Natural killer cell (primary cell): Measurements from ENCODE around the gene ABCG4. TPM values are rescaled to one million over a fixed set of nuclear protein-coding genes. Genes with fewer than 3 reads are reported as not detected.
"Not testable (repeated sequence)": the region's sequence is repeated elsewhere in the genome, so short reads cannot be mapped to it uniquely, and the experiment has no call there.

Experiments used
- ATAC-seq, 3 donors: fragments of 150-1000 bp in 2 of 3; fragments of 200-7000 bp in 1 of 3; cut with Tn5 transposase; 1 replicate in 1 of 3; 2 replicates in 2 of 3; pipeline ENCODE4 v1.10.0; 2021; ENCODE audit warnings: mild to moderate bottlenecking in 2 of 3, moderate library complexity in 2 of 3
- DNase-seq, 2 donors: peaks; one replicate each; pipeline versions ENCODE4 v3.0.0 to v3.0.0-alpha.2; 2013 to 2021; ENCODE audit warnings: mixed read lengths in 1 of 2
- H3K27ac ChIP-seq: one replicate; pipeline ENCODE4 v1.5.1; 2013; ENCODE audit warnings: mild to moderate bottlenecking, low read length
- H3K27me3 ChIP-seq: one replicate; pipeline ENCODE4 v1.6.1; 2013; ENCODE audit warnings: low read length; ENCODE audit not compliant: control insufficient read depth, insufficient read depth
- H3K36me3 ChIP-seq: one replicate; pipeline ENCODE4 v1.6.1; 2013; ENCODE audit warnings: low read length; ENCODE audit not compliant: control insufficient read depth, insufficient read depth
- H3K4me1 ChIP-seq: one replicate; pipeline ENCODE4 v1.6.1; 2013; ENCODE audit warnings: low read length; ENCODE audit not compliant: control insufficient read depth, insufficient read depth
- H3K4me3 ChIP-seq: one replicate; pipeline ENCODE4 v1.5.1; 2013; ENCODE audit warnings: low read length
- H3K9me3 ChIP-seq: one replicate; pipeline ENCODE4 v1.6.1; 2013; ENCODE audit warnings: low read length; ENCODE audit not compliant: control insufficient read depth, insufficient read depth
- H3K27ac Mint-ChIP-seq, 2 donors: one replicate each; pipeline ENCODE4 v1.8.0; 2022; ENCODE audit warnings: mild to moderate bottlenecking in 2 of 2, mixed read lengths in 2 of 2, moderate library complexity in 1 of 2
- H3K27me3 Mint-ChIP-seq, 2 donors: one replicate each; pipeline ENCODE4 v1.8.0; 2022; ENCODE audit warnings: low read depth in 2 of 2, mixed read lengths in 2 of 2
- H3K36me3 Mint-ChIP-seq: one replicate; pipeline ENCODE4 v1.8.0; 2022; ENCODE audit warnings: mixed read lengths
- H3K4me1 Mint-ChIP-seq, 2 donors: one replicate each; pipeline ENCODE4 v1.8.0; 2022; ENCODE audit warnings: mixed read lengths in 2 of 2
- H3K4me3 Mint-ChIP-seq: one replicate; pipeline ENCODE4 v1.8.0; 2022; ENCODE audit warnings: mild to moderate bottlenecking, moderate library complexity, mixed read lengths
- H3K9me3 Mint-ChIP-seq, 2 donors: one replicate each; pipeline ENCODE4 v1.8.0; 2022; ENCODE audit warnings: mixed read lengths in 2 of 2
- WGBS: methylation state at CpG from one replicate; pipeline ENCODE4 v1.1.7; 2013; ENCODE audit warnings: missing lambda C conversion rate; ENCODE audit not compliant: insufficient coverage; 5-methylcytosine and 5-hydroxymethylcytosine counted together
- intact Hi-C: fragments of 100-400 bp; cut with micrococcal nuclease; formaldehyde crosslinking; loops from one replicate; pipeline ENCODE4 v1.14.2; 2022
- total RNA-seq, 4 donors: library from RNA; stranded (reverse); fragments of 120-200 nt in 1 of 4; gene quantifications; one replicate each; pipeline versions ENCODE4 v1.2.3 to v1.2.4, GENCODE V29; 2013 to 2022
- TF ChIP-seq, protein P1 (sequence below): fragments of 200-600 bp; IDR thresholded peaks from one replicate; pipeline ENCODE4 v1.8.0; 2022; ENCODE audit warnings: antibody characterized with exemption

Gene ABCG4
- total RNA-seq, 3 donors from 2014 or later (not counting 1 experiment from before 2014, with no cell fraction given) = 0.09 TPM; not detected in 2

DNA sequence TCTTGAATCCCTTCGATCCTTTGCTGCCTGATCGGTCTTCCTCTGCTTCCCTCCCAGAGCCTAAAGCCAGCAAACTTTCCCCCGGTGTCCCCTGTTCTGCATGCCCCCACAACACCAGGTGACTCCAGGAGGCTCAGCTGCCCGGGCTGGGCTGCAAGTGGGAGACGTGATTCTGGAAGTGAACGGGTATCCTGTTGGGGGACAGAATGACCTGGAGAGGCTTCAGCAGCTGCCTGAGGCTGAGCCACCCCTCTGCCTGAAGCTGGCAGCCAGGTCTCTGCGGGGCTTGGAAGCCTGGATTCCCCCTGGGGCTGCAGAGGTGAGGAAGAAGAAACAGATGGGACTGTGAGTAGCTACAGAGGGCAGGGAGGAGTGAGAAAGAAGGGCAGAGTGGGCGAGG is 40.0 kb downstream of the ABCG4 start:
- H3K4me1 Mint-ChIP-seq = no peaks in the 10 kb centered on the region
- TF ChIP-seq, protein P1, sequence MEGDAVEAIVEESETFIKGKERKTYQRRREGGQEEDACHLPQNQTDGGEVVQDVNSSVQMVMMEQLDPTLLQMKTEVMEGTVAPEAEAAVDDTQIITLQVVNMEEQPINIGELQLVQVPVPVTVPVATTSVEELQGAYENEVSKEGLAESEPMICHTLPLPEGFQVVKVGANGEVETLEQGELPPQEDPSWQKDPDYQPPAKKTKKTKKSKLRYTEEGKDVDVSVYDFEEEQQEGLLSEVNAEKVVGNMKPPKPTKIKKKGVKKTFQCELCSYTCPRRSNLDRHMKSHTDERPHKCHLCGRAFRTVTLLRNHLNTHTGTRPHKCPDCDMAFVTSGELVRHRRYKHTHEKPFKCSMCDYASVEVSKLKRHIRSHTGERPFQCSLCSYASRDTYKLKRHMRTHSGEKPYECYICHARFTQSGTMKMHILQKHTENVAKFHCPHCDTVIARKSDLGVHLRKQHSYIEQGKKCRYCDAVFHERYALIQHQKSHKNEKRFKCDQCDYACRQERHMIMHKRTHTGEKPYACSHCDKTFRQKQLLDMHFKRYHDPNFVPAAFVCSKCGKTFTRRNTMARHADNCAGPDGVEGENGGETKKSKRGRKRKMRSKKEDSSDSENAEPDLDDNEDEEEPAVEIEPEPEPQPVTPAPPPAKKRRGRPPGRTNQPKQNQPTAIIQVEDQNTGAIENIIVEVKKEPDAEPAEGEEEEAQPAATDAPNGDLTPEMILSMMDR = no peak
- H3K9me3 ChIP-seq = no peaks in the 10 kb centered on the region
- H3K27me3 ChIP-seq = no peaks in the 10 kb centered on the region
- DNase-seq = no peak
- H3K27me3 Mint-ChIP-seq = no peaks in the 10 kb centered on the region
- H3K4me1 ChIP-seq = no peaks in the 10 kb centered on the region
- H3K36me3 Mint-ChIP-seq = no peaks in the 10 kb centered on the region
- no peaks in the 10 kb centered on the region for H3K9me3 Mint-ChIP-seq
- no peak for ATAC-seq
- H3K27ac Mint-ChIP-seq = no peak overlapping the region
- intact Hi-C loops = no loop called here
- no peak overlapping the region for H3K4me3 ChIP-seq
- H3K4me3 Mint-ChIP-seq = no peak overlapping the region
- 84% methylated on average over 8 of the region's 8 CpGs for WGBS
- H3K36me3 ChIP-seq = no peaks in the 10 kb centered on the region
- H3K27ac ChIP-seq = no peak overlapping the region

GRCh38 chr11:119189393-119189792 is 40.5 kb downstream of the ABCG4 start:
- Histone ChIP-seq H3K27ac (no peak overlapping the region), H3K4me3 (no peak overlapping the region), H3K9me3 (no peaks in the 10 kb centered on the region), H3K4me1 (no peaks in the 10 kb centered on the region), H3K27me3 (no peaks in the 10 kb centered on the region), H3K36me3 (no peaks in the 10 kb centered on the region)
- Mint-ChIP-seq H3K27me3 (no peaks in the 10 kb centered on the region), H3K4me1 (no peaks in the 10 kb centered on the region), H3K36me3 (no peaks in the 10 kb centered on the region), H3K4me3 (no peak overlapping the region), H3K27ac (no peak overlapping the region), H3K9me3 (no peaks in the 10 kb centered on the region)
- TF ChIP-seq, protein P1 = no peak
- intact Hi-C loops = no loop called here
- DNase-seq = no peak
- WGBS = 87% methylated on average over 4 of the region's 4 CpGs
- ATAC-seq = no peak

DNA sequence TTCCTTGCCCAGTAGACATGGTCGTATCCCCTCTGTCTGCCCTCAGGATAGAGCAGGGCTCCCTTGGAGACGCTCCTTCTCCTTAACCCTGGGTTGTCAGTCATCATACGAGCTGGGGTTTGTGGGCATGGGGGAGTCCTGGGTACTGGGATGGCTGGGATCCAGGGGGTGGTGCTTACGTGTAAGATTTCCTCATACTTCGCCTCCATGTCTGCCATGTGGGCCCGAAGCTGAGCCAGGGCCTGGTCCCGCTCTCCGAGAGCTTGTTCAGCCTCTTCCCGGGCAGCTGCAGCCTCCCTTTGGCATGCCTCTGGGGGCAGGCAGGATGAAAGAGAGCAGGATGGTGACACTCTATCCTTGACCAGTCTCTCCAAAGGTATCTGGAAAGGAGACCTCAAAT is 41.7 kb downstream of the ABCG4 start:
- DNase-seq (no peak), ATAC-seq (no peak)
- TF ChIP-seq, protein P1 = no peak
- WGBS = 93% methylated on average over 9 of the region's 9 CpGs
- Mint-ChIP-seq H3K27ac (no peak overlapping the region), H3K4me1 (no peaks in the 10 kb centered on the region), H3K4me3 (no peak overlapping the region), H3K36me3 (no peaks in the 10 kb centered on the region), H3K27me3 (peaks cover 5 to 8% of the 10 kb centered on the region in 2 donors), H3K9me3 (no peaks in the 10 kb centered on the region)
- Histone ChIP-seq H3K27ac (no peak overlapping the region), H3K4me3 (no peak overlapping the region), H3K36me3 (no peaks in the 10 kb centered on the region), H3K4me1 (no peaks in the 10 kb centered on the region), H3K9me3 (no peaks in the 10 kb centered on the region), H3K27me3 (no peaks in the 10 kb centered on the region)
- intact Hi-C loops = loop anchor here (10.0 kb wide), 1 partner anchor 136 kb away; the partner anchor contains the start of gene HYOU1

DNA sequence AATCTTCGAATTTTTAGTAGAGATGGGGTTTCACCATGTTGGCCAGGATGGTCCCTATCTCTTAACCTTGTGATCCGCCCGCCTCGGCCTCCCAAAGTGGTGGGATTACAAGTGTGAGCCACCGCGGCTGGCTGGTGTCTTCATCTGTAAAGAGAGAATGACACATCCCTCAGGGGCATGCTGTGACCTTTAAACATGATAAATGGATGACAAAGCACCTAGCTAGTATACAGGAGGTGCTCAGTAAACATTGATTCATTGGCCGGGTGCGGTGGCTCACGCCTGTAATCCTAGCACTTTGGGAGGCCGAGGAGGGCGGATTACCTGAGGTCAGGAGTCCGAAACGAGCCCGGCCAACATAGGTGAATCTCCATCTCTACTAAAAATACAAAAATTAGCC is 42.4 kb downstream of the ABCG4 start:
- DNase-seq, H3K4me3 ChIP-seq, H3K36me3 ChIP-seq, H3K27ac ChIP-seq, H3K4me1 Mint-ChIP-seq, H3K9me3 ChIP-seq, H3K9me3 Mint-ChIP-seq, H3K4me3 Mint-ChIP-seq, H3K36me3 Mint-ChIP-seq, H3K27me3 ChIP-seq, ATAC-seq, H3K4me1 ChIP-seq, H3K27me3 Mint-ChIP-seq, H3K27ac Mint-ChIP-seq: not testable (repeated sequence)
- WGBS = 94% methylated on average over 14 of the region's 14 CpGs
- intact Hi-C loops = loop anchor here (10.0 kb wide), 1 partner anchor 136 kb away; the partner anchor contains the start of gene HYOU1
